GM21528 (cell line): ENCODE results near the gene TMEM106B.

Source experiments
- ATAC-seq: cut with Tn5 transposase; IDR thresholded peaks from one replicate; pipeline ENCODE4 v1.9.1; 2021; ENCODE audit warnings: mild to moderate bottlenecking, moderate library complexity; ENCODE audit not compliant: unreplicated experiment, low FRiP score

TMEM106B gene

DNA sequence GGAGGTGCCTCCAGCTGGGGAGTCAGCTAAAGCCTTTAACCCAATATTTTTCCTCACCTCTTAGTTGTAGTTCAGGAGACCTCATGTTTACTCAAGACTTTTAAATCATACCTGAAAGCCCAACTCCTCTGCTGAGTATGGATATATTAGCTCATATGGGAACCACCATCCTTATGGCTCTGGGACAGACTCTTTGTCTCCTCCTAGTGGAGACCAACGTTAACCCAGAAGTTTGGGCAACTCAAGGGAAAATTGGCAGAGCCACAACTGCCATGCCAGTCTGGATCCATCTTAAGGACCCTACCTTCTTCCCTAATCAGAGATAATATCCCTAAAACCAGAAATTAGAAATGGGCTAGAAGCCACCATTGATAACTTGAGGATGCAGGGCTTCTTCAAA, 80.8 kb downstream of the TMEM106B start:
- no peak for ATAC-seq
